22Rv1 (cell line): ENCODE results near the gene JAK3.

Experiments used
- CTCF ChIP-seq: fragments of 450-650 bp; IDR thresholded peaks from 2 replicates; pipeline ENCODE4 v1.5.1; 2017; ENCODE audit warnings: mild to moderate bottlenecking
- ZFX ChIP-seq: fragments of 450-650 bp; IDR thresholded peaks from 2 replicates; pipeline ENCODE4 v1.6.1; 2017; ENCODE audit warnings: antibody characterized with exemption, borderline replicate concordance

GRCh38 chr19:17787274-17787913 is 60.4 kb downstream of the JAK3 start:
- TF ChIP-seq CTCF (no peak), ZFX (no peak)
